Measurements from ENCODE around the gene LETM1.

DNA sequence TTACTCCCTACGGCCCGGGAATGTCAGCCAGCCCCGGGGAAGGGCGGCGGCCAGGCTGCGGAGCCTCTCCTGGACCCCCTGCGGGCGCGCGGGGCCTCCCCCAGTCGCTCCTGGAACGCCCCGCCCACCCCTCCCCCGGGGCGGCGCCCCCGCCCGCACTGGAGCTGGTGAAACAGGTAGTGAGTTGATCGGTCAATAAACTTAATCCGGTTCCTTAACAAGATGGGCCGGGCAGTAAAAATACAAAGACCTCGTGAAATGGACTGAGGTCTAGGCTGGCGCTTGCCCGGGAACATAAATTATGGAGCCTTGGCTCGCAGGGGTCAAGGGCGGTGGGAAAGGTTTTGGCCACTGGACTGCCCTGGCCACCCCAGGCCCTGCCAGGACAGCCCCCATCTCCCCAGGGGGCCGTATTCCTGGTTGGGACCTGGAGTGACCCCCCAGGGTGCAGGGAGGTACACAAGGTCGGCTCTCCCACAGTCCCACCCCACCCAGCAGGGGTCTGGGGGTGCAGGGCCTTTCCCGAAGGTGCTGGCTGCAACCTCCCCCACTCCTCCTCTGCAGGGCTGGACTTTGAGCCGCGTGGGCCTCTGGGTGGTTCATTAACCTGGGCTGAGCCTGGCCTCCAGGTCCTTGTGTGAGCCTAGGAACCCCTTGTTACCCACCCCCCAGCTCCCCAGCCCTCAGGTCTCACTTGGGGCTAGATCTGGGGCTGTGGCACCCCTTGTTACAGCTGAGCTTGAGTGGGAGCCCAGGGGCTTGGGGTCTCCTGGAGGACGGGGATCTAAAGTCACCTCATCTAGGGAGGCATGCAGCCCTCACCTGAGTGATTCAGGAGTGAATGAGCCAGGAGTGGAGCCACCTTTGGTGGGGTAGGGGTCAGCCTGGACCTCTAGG lies 60.4 kb downstream of the LETM1 start:
- TF ChIP-seq, protein P1, sequence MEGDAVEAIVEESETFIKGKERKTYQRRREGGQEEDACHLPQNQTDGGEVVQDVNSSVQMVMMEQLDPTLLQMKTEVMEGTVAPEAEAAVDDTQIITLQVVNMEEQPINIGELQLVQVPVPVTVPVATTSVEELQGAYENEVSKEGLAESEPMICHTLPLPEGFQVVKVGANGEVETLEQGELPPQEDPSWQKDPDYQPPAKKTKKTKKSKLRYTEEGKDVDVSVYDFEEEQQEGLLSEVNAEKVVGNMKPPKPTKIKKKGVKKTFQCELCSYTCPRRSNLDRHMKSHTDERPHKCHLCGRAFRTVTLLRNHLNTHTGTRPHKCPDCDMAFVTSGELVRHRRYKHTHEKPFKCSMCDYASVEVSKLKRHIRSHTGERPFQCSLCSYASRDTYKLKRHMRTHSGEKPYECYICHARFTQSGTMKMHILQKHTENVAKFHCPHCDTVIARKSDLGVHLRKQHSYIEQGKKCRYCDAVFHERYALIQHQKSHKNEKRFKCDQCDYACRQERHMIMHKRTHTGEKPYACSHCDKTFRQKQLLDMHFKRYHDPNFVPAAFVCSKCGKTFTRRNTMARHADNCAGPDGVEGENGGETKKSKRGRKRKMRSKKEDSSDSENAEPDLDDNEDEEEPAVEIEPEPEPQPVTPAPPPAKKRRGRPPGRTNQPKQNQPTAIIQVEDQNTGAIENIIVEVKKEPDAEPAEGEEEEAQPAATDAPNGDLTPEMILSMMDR (IDR thresholded peaks at IDR 0.05), result no peak
- no peak for TF ChIP-seq EZH2 (IDR thresholded peaks at IDR 0.05; ENCODE audit: borderline replicate concordance, insufficient read depth, low read depth, low read length, poor library complexity, severe bottlenecking)
